ENCODE data around the gene PTCD2.

PTCD2 gene

DNA sequence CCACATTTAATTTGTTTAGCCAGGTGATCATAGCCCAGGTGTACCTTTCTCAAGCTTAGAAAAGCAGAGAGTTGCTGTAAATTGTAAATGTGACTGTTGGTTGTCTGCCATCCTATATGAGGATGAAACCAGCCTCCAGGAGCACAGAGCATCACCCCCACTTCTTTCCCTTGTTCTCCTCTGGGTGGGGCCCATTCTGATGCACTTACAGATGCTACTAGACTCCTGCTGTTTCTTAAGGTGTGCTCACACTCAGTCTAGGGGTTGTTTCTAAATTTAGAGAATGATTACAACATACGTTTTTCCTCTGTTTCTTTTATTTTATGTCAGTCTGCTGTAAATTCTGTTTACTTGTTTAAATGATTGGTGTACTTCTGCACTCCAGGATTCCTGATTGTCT is 10.5 kb downstream of the PTCD2 start:
- FAIRE-seq, result no peak
- DNase-seq (ENCODE audit: extremely low spot score, insufficient read length, low read depth), result no peak

DNA sequence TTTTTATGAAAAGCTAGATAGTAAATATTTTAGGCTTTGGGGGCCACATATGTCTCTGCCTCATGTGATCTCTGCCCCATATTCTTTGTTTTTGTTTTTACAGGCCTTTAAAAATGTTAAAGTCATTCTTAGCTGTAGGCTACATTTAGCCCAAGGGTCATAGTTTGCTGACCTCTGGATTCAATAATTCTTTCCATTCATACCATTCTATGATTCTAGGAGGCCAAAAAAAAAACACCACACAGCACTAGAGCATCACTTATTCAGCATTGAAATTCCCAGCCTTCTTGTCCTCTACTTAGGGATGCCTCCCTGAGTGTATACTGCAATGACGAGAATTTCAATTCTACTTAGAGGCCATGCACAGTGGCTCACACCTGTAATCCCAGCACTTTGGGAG is 17.0 kb downstream of the PTCD2 start:
- no peak for DNase-seq (ENCODE audit: extremely low spot score, insufficient read length, low read depth)
- FAIRE-seq, result no peak

DNA sequence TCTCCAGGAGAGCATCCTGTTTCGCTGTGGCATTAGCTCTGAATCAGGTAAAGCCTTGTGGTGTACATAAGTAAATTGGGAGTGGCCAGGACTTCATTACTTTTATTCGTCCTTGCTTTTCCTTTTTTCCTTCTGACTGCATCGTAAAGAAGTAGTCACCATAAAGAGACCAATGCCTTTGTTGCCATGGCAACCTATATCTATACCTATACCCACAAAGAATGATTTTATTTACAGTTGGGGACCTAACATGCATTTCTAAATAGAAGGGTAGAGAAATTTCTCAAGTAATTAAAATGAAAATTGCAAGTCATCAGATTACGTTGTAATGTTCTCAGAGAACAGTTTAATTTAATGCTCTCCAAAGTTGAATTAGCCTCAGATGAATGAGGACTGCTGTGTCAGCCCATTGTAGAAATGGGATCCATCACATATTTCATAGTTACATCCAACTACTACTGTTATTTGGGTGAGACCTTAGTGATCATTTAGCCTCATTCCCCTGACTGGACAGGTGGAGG is 18.6 kb downstream of the PTCD2 start:
- FAIRE-seq (no peak), DNase-seq (ENCODE audit: extremely low spot score, insufficient read length, low read depth) (no peak)

DNA sequence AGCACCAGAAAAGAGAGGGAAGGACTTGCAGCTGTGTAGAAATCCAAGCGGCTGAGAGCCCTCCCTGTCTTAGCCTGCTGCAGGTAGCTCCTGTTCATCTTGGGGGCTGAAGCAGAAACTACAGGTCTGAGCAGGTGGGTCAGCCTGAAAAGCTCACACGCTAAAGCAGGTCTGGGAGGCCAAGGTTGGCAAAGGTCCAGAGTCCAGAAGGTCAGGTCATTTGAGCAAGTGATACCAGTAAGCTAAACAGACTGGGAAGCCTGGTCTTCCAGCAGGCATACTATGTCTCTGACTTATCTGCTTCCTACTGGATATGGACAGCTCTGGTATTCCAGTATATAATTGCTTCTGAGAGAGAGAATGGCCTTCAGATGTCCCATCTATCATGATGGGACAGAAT is 26.2 kb downstream of the PTCD2 start:
- no peak for FAIRE-seq
- DNase-seq (ENCODE audit: extremely low spot score, insufficient read length, low read depth), result no peak

DNA sequence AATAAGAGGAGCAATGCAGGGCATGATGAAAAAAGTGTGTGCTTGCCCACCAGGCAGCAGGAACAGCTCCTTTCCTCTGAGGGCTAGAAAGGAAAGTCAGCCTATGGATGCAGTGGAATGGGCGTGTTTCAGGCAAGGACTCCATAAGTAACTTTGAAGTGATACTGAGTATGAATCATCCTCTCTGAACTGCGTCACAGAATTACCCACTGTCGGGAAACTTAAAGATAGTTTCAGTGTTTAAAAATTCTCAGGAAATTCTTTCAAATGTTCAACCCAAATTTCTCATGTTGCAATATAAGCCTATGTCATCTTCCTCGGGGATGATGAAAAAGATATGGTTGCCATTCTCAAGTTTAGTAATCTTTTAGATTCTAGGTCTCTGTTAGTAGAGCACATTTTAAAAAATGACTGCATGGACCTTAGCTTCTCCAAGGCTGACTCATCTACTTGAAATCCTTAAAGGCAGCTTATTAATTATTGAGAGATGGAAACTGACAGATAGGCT is 27.7 kb downstream of the PTCD2 start:
- DNase-seq (ENCODE audit: extremely low spot score, insufficient read length, low read depth) (no peak), FAIRE-seq (no peak)

DNA sequence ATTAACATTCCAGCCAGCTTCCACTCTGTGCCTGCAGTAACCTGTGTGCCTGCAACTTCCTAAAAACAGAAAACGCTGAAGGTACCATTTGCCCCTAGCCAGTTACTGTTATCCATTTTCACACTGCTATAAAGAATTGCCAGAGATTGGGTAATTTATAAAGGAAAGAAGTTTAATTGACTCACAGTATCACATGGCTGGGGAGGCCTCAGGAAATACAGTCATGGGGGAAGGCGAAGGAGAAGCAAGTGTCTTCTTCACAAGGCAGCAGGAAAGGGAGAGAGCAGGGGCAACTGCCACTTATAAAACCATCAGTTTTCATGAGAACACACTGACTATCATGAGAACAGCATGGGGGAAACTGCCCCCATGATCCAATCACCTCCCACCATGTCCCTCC is 31.2 kb downstream of the PTCD2 start:
- DNase-seq (ENCODE audit: extremely low spot score, insufficient read length, low read depth), result no peak
- FAIRE-seq, result no peak

DNA sequence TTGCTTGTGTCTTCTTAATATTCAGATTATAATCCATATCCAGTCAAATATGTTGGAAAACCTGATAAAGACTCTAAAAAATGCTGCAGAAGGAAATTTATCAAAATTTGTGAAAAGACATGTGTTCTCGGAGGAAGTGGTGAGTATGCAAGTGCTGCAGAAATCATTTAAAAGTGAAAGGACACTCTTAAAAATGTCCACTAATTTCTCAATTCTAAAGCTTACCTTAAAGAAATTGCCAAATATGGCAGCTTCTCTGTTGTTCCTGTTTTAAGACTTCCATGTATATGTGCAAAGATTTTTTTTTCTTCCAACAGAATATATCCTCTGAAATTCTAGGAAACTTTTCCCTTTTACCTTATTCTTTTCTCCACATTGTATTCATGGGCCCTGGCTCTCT is 32.4 kb downstream of the PTCD2 start:
- FAIRE-seq (peak; percentile 45), DNase-seq (ENCODE audit: extremely low spot score, insufficient read length, low read depth) (no peak)

DNA sequence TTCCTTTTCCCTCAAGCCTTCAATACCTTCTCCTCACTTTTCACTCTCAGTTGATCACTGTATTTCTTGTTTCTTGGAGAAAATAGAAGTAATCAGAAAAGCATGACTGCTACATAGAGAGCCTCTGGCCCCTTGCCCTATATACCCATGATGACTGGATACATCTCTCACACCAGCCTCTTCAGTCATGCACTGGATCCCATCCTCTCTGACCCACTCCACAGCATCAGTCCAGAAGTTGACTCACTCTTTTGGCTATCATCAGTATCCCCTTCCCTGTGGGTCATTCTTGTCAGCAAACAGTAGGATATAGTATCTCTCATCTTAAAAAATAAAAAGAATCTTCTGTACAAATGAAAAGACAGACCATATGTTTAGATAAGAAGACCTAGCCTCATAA is 32.9 kb downstream of the PTCD2 start:
- FAIRE-seq, result no peak

DNA sequence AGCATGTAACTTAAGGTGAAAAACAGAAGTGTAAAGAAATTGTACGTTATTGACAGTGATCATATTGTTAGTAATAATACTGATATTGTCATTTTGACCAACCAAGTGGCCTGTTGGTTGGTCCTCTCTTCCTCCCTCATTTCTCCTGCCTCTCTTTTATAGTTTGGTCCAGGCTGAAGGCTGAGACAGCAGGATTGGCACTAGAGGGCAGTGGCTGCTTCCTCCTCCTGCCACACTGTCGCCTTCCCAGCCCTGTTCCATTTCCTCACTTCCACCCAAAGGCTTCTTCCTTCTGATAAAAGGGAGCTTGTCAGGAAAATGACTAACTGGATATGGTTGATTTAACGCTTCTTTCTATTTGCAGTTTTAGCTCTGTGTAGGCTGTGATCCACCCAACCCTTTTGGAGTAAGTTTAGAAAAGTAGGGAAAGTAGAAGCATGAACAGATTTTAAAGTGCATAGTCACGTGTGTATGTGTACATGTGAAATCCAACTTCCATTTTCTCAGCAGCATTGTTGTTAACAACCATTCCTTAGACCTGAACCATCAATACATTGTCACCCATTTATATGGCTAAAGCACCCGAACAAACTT is 35.6 kb downstream of the PTCD2 start:
- FAIRE-seq, result no peak
- DNase-seq (ENCODE audit: extremely low spot score, insufficient read length, low read depth), result no peak

More for the DNA sequence above, 32.9 kb downstream of the PTCD2 start:
- no peak for DNase-seq (ENCODE audit: extremely low spot score, insufficient read length, low read depth)

DNA sequence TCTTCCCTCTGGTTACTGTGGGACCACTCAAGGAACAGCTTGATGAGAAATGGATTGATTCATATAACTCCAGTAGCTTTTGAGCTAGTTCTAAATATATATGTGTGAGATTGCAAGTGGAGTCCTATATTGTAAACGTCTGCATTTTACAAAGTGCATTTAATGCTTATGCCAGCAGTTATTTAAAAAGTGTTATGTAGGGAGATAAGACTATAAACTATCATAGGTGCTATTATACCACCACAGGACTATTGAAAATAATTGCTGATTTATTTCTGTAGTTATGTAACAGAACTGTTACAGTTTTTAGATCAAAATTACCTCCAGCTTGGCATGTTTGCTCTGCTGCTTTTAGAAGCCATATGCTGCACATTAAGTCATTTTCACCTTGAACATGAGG is 36.2 kb downstream of the PTCD2 start:
- DNase-seq (ENCODE audit: extremely low spot score, insufficient read length, low read depth), result no peak
- FAIRE-seq, result no peak

DNA sequence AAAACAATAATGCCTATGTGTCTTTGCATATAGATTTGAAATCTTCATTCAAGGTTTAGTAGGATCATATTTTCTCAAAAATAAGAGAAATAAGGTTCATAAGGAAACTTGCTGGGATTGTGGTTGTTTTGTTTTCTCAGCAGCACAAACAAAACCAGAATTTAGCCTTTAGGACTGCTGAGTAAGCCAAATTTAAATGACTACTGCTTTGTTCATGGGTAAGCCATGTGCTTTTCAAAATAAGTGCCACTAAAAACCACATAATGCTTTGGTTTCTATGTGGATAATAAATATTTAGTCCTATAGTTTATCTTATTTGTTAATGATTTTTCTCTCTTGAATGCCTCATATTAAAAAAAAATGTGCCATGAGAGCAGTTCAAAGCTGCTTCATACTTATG is 38.8 kb downstream of the PTCD2 start:
- FAIRE-seq, result no peak
- DNase-seq (ENCODE audit: extremely low spot score, insufficient read length, low read depth), result no peak

DNA sequence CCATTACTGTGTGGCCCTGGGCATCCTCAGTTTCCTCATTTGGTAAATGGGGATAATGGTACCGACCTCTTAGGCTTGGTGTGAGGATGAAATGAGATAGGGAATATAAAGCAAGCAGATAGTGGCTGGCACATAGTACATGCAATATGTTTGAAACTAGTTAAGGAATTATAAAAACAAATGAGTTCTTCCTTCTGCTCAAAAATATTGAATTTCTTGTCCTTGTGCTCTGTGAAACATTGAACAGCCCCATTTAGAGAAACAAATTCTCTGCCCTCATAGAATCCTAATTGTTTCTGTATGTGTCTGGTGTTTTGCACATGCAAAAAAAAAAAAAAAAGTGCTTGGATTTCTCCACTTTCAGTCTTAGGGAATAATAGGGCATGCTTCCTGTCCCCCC is 39.7 kb downstream of the PTCD2 start:
- no peak for FAIRE-seq
- DNase-seq (ENCODE audit: extremely low spot score, insufficient read length, low read depth), result no peak

DNA sequence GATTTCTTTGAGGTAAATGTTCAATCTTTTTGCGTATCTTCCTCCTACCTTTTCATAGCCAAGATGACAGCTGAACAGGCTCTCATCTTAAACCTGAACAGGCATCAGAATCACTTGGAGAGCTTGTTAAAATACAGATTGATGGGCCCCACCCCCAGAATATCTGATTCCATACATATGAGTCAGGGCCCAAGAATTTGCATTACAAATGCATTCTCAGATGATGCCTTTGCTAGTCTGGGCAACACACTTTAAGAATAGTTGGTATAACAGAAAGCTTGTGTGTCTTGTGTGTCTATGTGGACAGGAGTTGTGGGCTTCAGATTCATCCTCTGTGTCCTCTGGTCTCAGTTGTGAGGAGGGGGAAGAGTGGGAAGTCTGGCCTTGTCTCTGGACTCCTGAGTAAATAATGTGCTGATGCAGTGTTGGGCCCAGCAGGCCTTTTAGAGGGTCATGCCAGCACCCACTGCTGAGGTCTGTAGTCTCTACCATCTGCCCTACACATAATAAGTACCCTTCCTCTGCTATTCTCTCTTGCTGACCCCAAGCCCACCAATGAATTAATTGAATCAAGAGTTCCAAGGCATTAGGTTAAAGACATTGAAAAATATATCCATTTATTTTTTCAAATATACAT is 43.1 kb downstream of the PTCD2 start:
- DNase-seq (ENCODE audit: extremely low spot score, insufficient read length, low read depth) (no peak), FAIRE-seq (no peak)

DNA sequence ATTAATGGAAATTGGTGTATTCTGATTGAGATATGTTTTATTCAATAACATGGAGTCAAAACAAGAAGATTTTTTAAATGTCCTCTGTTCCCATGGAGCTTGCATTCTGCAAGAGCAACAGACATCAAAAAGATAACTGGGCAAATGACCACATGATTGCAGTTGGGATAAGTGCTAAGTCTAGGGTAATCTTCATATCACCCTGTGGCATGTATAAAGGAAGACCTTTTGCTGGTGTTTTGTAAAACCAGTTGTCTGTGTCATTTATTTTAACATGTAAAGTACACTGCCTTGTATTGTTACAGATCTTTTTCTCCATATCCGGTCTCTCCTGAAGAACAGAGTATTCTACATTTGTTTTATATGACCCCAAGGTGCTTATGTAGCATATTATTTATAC is 44.0 kb downstream of the PTCD2 start:
- FAIRE-seq (no peak), DNase-seq (ENCODE audit: extremely low spot score, insufficient read length, low read depth) (no peak)

DNA sequence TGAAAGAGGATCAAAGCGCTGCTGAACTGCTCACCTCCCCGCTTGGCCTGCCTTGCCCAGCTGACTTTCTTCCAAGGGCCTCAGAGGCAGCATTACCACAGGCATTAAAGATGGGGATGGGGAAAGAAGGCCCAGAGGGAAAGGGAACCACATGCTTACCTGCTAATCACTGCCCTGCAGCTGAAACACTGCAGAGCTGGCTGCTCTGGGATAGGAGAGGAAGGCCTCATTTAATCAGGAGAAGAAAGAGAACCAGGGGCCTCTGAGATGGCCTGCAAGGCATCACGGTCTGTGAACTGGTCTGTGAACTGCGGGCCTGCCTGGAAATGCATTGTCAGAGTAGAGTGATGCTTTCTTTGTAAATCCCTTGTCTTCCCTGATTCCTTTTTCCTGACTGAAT is 44.8 kb downstream of the PTCD2 start:
- DNase-seq (ENCODE audit: extremely low spot score, insufficient read length, low read depth) (no peak), FAIRE-seq (no peak)

DNA sequence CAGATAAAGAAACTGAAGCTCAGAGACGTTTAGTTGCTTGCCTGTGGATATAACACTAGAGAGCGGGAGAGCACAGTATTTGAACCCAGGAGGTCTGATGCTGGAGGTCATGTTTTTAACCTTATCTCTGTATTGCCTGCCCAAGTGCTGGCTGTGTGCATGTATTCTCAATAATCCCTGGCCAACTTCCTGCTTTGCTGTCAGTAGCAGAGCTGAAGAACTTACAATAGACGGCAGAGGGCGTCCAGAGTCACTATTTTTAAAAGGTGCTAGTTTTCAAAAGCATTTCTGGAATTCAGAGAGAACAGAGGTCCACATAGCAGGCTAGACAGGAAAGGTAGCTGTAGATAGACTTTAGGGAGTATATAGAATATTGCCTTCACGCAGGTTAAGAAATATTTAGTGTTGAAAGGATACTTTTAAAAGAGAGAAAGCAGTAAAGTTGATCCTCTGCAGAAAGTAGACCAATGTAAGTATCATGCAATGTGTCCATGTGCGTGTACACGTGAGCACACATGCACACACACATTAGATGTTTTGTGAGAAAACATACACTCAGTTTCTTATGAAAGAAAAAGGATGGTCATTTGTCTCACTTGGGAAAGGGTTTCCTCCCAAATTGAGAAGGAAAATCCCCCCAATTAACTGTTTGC is 46.3 kb downstream of the PTCD2 start:
- DNase-seq (ENCODE audit: extremely low spot score, insufficient read length, low read depth) (peak; percentile 23), FAIRE-seq (peak; percentile 73)

DNA sequence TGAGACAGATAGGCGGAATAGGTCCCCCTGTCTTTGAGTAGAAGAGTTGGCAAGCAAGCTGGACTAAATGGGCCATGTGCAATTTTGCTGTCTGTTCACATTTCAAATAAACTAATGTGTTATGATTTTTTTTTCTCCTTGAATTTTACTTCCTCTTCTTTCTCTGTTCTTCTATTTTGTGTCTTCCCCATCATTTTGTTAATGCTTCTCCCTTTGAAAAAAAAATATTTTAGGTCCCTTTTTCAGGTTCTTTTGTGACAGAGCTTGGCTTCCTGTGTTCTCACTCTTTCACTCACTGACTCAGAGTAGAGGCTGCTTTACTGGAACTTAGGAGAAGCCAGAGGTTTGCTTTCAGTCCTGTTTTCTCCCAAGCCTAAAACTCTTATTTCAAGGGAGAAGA is 48.1 kb downstream of the PTCD2 start:
- FAIRE-seq (no peak), DNase-seq (ENCODE audit: extremely low spot score, insufficient read length, low read depth) (no peak)

DNA sequence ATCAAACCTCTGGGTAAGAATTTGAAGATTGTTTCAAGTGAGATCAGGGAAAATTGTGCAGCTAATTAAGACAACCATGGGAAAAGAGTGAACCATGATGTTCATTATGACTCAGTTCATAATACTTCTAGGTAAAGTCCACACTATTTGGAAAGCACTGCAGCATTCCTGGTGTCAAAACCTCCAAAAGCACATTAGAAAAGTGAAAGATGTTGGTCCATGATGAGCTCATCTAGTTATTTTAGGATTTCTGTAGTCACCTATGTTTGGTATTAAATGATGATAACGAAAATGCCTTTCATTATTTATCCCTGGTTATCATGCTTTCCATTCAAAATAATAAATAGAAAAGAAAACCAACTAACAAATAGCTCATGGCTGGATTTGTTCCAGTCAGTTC is 49.1 kb downstream of the PTCD2 start:
- DNase-seq (ENCODE audit: extremely low spot score, insufficient read length, low read depth), result no peak

DNA sequence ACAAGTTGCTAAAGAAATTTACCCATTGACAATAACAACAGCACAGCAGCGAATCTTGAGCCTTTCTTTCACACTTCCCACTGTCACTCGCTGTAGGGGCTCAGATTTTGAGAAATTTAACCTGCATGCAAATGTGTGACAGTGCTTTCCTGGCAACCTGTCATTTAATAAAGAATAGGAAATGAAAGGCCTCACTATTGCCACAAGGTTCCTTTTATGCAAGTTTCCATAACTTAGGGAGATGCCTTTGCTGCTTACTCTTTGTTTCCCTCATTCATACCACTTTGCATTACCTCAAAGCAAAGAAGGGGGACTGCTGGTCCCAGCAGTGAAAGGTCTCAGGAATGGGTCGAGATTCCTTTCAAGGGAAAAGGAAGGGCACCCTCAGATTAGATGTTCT is 49.5 kb downstream of the PTCD2 start:
- peak; percentile 50 for FAIRE-seq
- DNase-seq (ENCODE audit: extremely low spot score, insufficient read length, low read depth), result no peak

More for the DNA sequence above, 49.1 kb downstream of the PTCD2 start:
- no peak for FAIRE-seq

DNA sequence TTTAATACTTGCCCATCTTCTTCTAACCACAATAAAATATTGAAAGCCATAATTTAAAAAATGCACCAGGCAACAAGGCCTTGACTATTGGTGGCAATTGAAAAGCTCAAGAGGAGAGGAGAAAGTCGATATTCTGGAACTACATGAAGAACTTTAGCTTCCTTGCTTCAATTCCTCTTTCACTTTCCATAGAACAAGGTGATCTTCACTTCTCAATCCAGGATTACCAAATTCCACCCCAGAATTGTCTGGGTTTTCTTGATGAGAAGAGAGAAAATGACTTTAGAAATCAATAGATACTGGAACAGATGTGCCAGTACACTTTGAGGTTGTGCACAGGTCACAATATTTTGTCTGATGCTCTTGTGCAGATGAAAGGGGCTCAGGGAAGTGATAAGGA is 52.2 kb downstream of the PTCD2 start:
- FAIRE-seq (no peak), DNase-seq (ENCODE audit: extremely low spot score, insufficient read length, low read depth) (no peak)

DNA sequence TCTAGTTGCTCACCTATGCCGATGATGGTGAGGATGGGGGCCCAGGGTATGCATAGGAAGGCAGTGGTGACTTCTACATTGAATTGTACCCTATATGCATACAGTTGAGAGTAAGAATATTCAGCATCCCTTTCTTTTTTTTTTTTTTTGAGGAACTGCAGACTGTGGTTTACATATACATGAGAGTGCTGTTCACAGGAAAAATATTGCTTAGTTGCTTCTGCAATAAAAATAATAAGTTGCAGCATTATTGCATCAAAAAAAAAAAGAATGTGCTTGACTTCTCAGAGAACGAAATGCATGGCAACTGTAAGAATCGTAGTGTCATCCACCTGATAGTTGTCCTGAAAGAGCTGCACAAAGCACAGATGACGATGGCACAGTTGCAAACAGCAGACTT is 52.8 kb downstream of the PTCD2 start:
- no peak for FAIRE-seq
- DNase-seq (ENCODE audit: extremely low spot score, insufficient read length, low read depth), result no peak

All from GM18507 (cell line).